ENCODE measurements around the gene SCYL1. TPM values are rescaled to one million over a fixed set of nuclear protein-coding genes. Genes with fewer than 3 reads are reported as not detected.

Gene SCYL1
- total and polyA plus RNA-seq, 4 donors = 41.8 to 87.5 (median 81.9) TPM

- peaks cover 24% of the 10 kb centered on the region for H3K27me3 ChIP-seq (ENCODE audit: control insufficient read depth, insufficient read depth, low read length)
- peaks cover 47% of the 10 kb centered on the region for H3K36me3 ChIP-seq (ENCODE audit: control insufficient read depth, insufficient read depth, low read length)
- no peak overlapping the region for H3K4me3 ChIP-seq (ENCODE audit: low read depth, low read length)
- DNase-seq (ENCODE audit: low read depth in 4 of 6, low spot score in 6 of 6) = no peak
- H3K9me3 ChIP-seq (ENCODE audit: control insufficient read depth, insufficient read depth, low read length) = no peaks in the 10 kb centered on the region
- WGBS (ENCODE audit: insufficient coverage) = 81% methylated on average over 3 of the region's 3 CpGs
- H3K4me1 ChIP-seq (ENCODE audit: control insufficient read depth, insufficient read depth, low read length) = peaks cover 45% of the 10 kb centered on the region
- H3K27ac ChIP-seq (ENCODE audit: low read depth, low read length) = no peak overlapping the region
These were observed 57.0 kb downstream of the SCYL1 start for GRCh38 chr11:65581928-65582327.

DNA sequence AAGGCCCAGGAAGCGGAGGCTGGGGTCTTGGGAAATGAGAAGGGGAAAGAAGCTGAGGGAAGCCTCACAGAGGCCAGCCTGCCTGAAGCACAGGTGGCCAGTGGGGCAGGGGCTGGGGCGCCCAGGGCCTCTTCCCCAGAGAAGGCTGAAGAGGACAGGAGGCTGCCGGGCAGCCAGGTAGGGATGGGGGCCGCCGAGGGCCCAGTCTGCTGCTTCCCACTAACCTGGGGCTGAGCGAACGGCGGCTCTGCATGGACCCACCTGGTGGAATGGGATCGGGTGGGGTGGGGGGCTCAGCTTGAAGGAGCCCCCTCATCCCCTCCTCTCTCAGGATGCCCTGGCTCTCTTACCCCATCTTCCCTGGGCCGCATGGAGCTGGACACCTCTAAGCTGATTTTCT lies 58.7 kb downstream of the SCYL1 start:
- H3K4me3 ChIP-seq (ENCODE audit: low read depth, low read length) = no peak overlapping the region
- H3K27me3 ChIP-seq (ENCODE audit: control insufficient read depth, insufficient read depth, low read length) = peaks cover 24% of the 10 kb centered on the region
- no peak for DNase-seq (ENCODE audit: low read depth in 4 of 6, low spot score in 6 of 6)
- H3K36me3 ChIP-seq (ENCODE audit: control insufficient read depth, insufficient read depth, low read length) = peaks cover 45% of the 10 kb centered on the region
- peaks cover 46% of the 10 kb centered on the region for H3K4me1 ChIP-seq (ENCODE audit: control insufficient read depth, insufficient read depth, low read length)
- no peaks in the 10 kb centered on the region for H3K9me3 ChIP-seq (ENCODE audit: control insufficient read depth, insufficient read depth, low read length)
- H3K27ac ChIP-seq (ENCODE audit: low read depth, low read length) = no peak overlapping the region
- 62% methylated on average over 3 of the region's 10 CpGs for WGBS (ENCODE audit: insufficient coverage)

DNA sequence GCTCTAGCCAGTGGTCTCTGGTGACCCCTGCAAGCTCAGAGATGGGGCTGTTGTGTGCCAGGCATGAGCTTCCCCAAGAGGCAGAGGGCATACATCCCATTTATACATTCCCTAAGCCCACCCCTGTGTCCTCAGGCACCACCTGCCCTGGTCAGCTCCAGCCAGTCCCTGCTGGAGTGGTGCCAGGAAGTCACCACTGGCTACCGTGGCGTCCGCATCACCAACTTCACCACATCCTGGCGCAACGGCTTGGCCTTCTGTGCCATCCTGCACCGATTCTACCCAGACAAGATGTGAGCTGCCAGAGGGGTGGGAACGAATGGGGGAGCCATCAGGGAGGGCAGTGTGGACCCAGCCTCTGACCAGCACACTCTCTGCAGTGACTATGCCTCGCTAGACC lies 59.2 kb downstream of the SCYL1 start:
- 72% methylated on average over 4 of the region's 8 CpGs for WGBS (ENCODE audit: insufficient coverage)
- Histone ChIP-seq H3K27me3 (ENCODE audit: control insufficient read depth, insufficient read depth, low read length) (peaks cover 24% of the 10 kb centered on the region), H3K9me3 (ENCODE audit: control insufficient read depth, insufficient read depth, low read length) (no peaks in the 10 kb centered on the region), H3K4me3 (ENCODE audit: low read depth, low read length) (no peak overlapping the region), H3K36me3 (ENCODE audit: control insufficient read depth, insufficient read depth, low read length) (peaks cover 44% of the 10 kb centered on the region), H3K4me1 (ENCODE audit: control insufficient read depth, insufficient read depth, low read length) (peaks cover 50% of the 10 kb centered on the region), H3K27ac (ENCODE audit: low read depth, low read length) (no peak overlapping the region)
- DNase-seq (ENCODE audit: low read depth in 4 of 6, low spot score in 6 of 6) = no peak

GRCh38 chr11:65584723-65585171 lies 59.9 kb downstream of the SCYL1 start:
- H3K27ac ChIP-seq (ENCODE audit: low read depth, low read length) = no peak overlapping the region
- no peak overlapping the region for H3K4me3 ChIP-seq (ENCODE audit: low read depth, low read length)
- 10% methylated on average over 46 of the region's 46 CpGs for WGBS (ENCODE audit: insufficient coverage)
- peaks cover 56% of the 10 kb centered on the region for H3K4me1 ChIP-seq (ENCODE audit: control insufficient read depth, insufficient read depth, low read length)
- DNase-seq (ENCODE audit: low read depth in 4 of 6, low spot score in 6 of 6) = peak in 2 of 6 donors; percentile 82 to 88
- H3K27me3 ChIP-seq (ENCODE audit: control insufficient read depth, insufficient read depth, low read length) = peaks cover 24% of the 10 kb centered on the region
- no peaks in the 10 kb centered on the region for H3K9me3 ChIP-seq (ENCODE audit: control insufficient read depth, insufficient read depth, low read length)
- H3K36me3 ChIP-seq (ENCODE audit: control insufficient read depth, insufficient read depth, low read length) = peaks cover 45% of the 10 kb centered on the region

- Histone ChIP-seq H3K27ac (ENCODE audit: low read depth, low read length) (no peak overlapping the region), H3K27me3 (ENCODE audit: control insufficient read depth, insufficient read depth, low read length) (peaks cover 26% of the 10 kb centered on the region), H3K9me3 (ENCODE audit: control insufficient read depth, insufficient read depth, low read length) (no peaks in the 10 kb centered on the region), H3K36me3 (ENCODE audit: control insufficient read depth, insufficient read depth, low read length) (peaks cover 43% of the 10 kb centered on the region), H3K4me1 (ENCODE audit: control insufficient read depth, insufficient read depth, low read length) (peaks cover 62% of the 10 kb centered on the region), H3K4me3 (ENCODE audit: low read depth, low read length) (no peak overlapping the region)
- 22% methylated on average over 48 of the region's 51 CpGs for WGBS (ENCODE audit: insufficient coverage)
- peak in 1 of 6 donors; percentile 25 for DNase-seq (ENCODE audit: low read depth in 4 of 6, low spot score in 6 of 6)
These were observed 60.7 kb downstream of the SCYL1 start for GRCh38 chr11:65585396-65586246.

DNA sequence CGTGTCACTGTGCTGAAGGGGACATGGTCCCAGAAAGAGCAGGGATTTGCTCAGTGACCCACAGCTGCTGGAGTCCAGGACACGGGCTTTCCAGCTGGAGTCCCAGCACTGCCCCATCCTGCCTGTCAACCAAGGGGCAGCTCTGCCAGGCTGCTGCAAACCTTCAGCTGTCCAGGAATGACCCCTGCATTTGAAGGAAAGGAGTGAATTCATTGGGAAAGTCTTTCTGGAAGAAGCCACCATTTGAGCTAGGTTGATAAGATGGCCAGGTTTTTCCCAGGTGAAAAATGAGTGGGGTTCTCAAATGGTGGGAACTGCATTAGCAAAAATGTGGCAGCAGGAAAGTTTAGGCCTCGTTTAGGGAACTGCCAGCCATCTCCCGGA lies 61.4 kb downstream of the SCYL1 start:
- no peak overlapping the region for H3K27ac ChIP-seq (ENCODE audit: low read depth, low read length)
- H3K4me3 ChIP-seq (ENCODE audit: low read depth, low read length) = no peak overlapping the region
- 84% methylated on average over 4 of the region's 4 CpGs for WGBS (ENCODE audit: insufficient coverage)
- DNase-seq (ENCODE audit: low read depth in 4 of 6, low spot score in 6 of 6) = no peak
- H3K27me3 ChIP-seq (ENCODE audit: control insufficient read depth, insufficient read depth, low read length) = peaks cover 26% of the 10 kb centered on the region
- no peaks in the 10 kb centered on the region for H3K9me3 ChIP-seq (ENCODE audit: control insufficient read depth, insufficient read depth, low read length)
- H3K36me3 ChIP-seq (ENCODE audit: control insufficient read depth, insufficient read depth, low read length) = peaks cover 37% of the 10 kb centered on the region
- peaks cover 62% of the 10 kb centered on the region for H3K4me1 ChIP-seq (ENCODE audit: control insufficient read depth, insufficient read depth, low read length)

GRCh38 chr11:65586676-65587075 lies 61.8 kb downstream of the SCYL1 start:
- no peaks in the 10 kb centered on the region for H3K9me3 ChIP-seq (ENCODE audit: control insufficient read depth, insufficient read depth, low read length)
- DNase-seq (ENCODE audit: low read depth in 4 of 6, low spot score in 6 of 6) = no peak
- H3K4me3 ChIP-seq (ENCODE audit: low read depth, low read length) = no peak overlapping the region
- 73% methylated on average over 1 of the region's 2 CpGs for WGBS (ENCODE audit: insufficient coverage)
- peaks cover 63% of the 10 kb centered on the region for H3K4me1 ChIP-seq (ENCODE audit: control insufficient read depth, insufficient read depth, low read length)
- peaks cover 35% of the 10 kb centered on the region for H3K36me3 ChIP-seq (ENCODE audit: control insufficient read depth, insufficient read depth, low read length)
- H3K27me3 ChIP-seq (ENCODE audit: control insufficient read depth, insufficient read depth, low read length) = peaks cover 26% of the 10 kb centered on the region
- no peak overlapping the region for H3K27ac ChIP-seq (ENCODE audit: low read depth, low read length)

Small RNAs within 50 kb of the gene (small RNA-seq; reads per million reads assigned to genes)
- gene AP001362.1 (ENCODE audit: low replicate concordance) (not detected), gene RF01684 (ENCODE audit: low replicate concordance) (not detected)

Other genes with a start within 250 kb of the SCYL1 start
- 1 to 10 TPM; 5.7 to 8.5 TPM for gene CDC42EP2, start 210.2 kb upstream of the SCYL1 start, total RNA-seq
- 1 to 10 TPM; 5.7 to 10.0 TPM for gene CDC42EP2, start 210.2 kb upstream of the SCYL1 start, polyA plus RNA-seq (ENCODE audit: insufficient read length in 2 of 2)
- gene DPF2, start 191.2 kb upstream of the SCYL1 start, total RNA-seq = 10 to 100 TPM; 28.0 to 52.7 TPM
- gene DPF2, start 191.2 kb upstream of the SCYL1 start, polyA plus RNA-seq (ENCODE audit: insufficient read length in 2 of 2) = 10 to 100 TPM; 72.8 to 84.0 TPM
- 1 to 10 TPM; 1.4 TPM for gene TIGD3, start 170.3 kb upstream of the SCYL1 start, total RNA-seq
- gene TIGD3, start 170.3 kb upstream of the SCYL1 start, polyA plus RNA-seq (ENCODE audit: insufficient read length in 2 of 2) = 1 to 10 TPM; 3.4 to 3.7 TPM
- 1 to 10 TPM; 2.3 to 3.1 TPM for gene SLC25A45, start 142.4 kb upstream of the SCYL1 start, total RNA-seq
- gene SLC25A45, start 142.4 kb upstream of the SCYL1 start, polyA plus RNA-seq (ENCODE audit: insufficient read length in 2 of 2) = 1 to 10 TPM; 1.8 to 3.7 TPM
- gene FRMD8, start 138.4 kb upstream of the SCYL1 start, total RNA-seq = 10 to 100 TPM; 16.7 to 18.7 TPM
- gene FRMD8, start 138.4 kb upstream of the SCYL1 start, polyA plus RNA-seq (ENCODE audit: insufficient read length in 2 of 2) = 10 to 100 TPM; 16.3 to 19.3 TPM
- gene NEAT1, start 102.3 kb upstream of the SCYL1 start, total RNA-seq = 10 to 100 TPM; 27.4 to 63.7 TPM
- gene NEAT1, start 102.3 kb upstream of the SCYL1 start, polyA plus RNA-seq (ENCODE audit: insufficient read length in 2 of 2) = 10 to 100 TPM; 63.6 to 73.6 TPM
- over 10,000 TPM in 1 of 2 donors, 1,000 to 10,000 TPM in 1; 7,855 to 14,973 TPM for gene MALAT1, start 26.0 kb upstream of the SCYL1 start, total RNA-seq
- 100 to 1,000 TPM; 557 to 615 TPM for gene MALAT1, start 26.0 kb upstream of the SCYL1 start, polyA plus RNA-seq (ENCODE audit: insufficient read length in 2 of 2)
- gene LTBP3, start 33.3 kb downstream of the SCYL1 start, total RNA-seq = 10 to 100 TPM; 47.5 to 68.7 TPM
- 100 to 1,000 TPM; 158 to 198 TPM for gene LTBP3, start 33.3 kb downstream of the SCYL1 start, polyA plus RNA-seq (ENCODE audit: insufficient read length in 2 of 2)
- 10 to 100 TPM; 14.7 to 25.6 TPM for gene ZNRD2, start 45.4 kb downstream of the SCYL1 start, total RNA-seq
- gene ZNRD2, start 45.4 kb downstream of the SCYL1 start, polyA plus RNA-seq (ENCODE audit: insufficient read length in 2 of 2) = 10 to 100 TPM; 82.5 to 87.2 TPM
- 10 to 100 TPM in 1 of 2 donors, 1 to 10 TPM in 1; 7.0 to 49.2 TPM for gene FAM89B, start 47.5 kb downstream of the SCYL1 start, total RNA-seq
- gene FAM89B, start 47.5 kb downstream of the SCYL1 start, polyA plus RNA-seq (ENCODE audit: insufficient read length in 2 of 2) = 10 to 100 TPM; 48.6 to 49.0 TPM
- gene EHBP1L1, start 51.0 kb downstream of the SCYL1 start, total RNA-seq = 10 to 100 TPM; 13.9 to 24.0 TPM
- gene EHBP1L1, start 51.0 kb downstream of the SCYL1 start, polyA plus RNA-seq (ENCODE audit: insufficient read length in 2 of 2) = 10 to 100 TPM; 20.3 to 30.1 TPM
- gene KCNK7, start 70.7 kb downstream of the SCYL1 start, total RNA-seq = under 1 TPM; 0.20 to 0.44 TPM
- under 1 TPM; 0.77 to 0.90 TPM for gene KCNK7, start 70.7 kb downstream of the SCYL1 start, polyA plus RNA-seq (ENCODE audit: insufficient read length in 2 of 2)
- 10 to 100 TPM; 16.8 to 28.9 TPM for gene MAP3K11, start 89.1 kb downstream of the SCYL1 start, total RNA-seq
- gene MAP3K11, start 89.1 kb downstream of the SCYL1 start, polyA plus RNA-seq (ENCODE audit: insufficient read length in 2 of 2) = 10 to 100 TPM; 31.2 to 38.1 TPM
- 10 to 100 TPM; 10.4 to 15.3 TPM for gene PCNX3, start 90.7 kb downstream of the SCYL1 start, total RNA-seq
- 10 to 100 TPM; 35.7 to 41.6 TPM for gene PCNX3, start 90.7 kb downstream of the SCYL1 start, polyA plus RNA-seq (ENCODE audit: insufficient read length in 2 of 2)
- gene SIPA1, start 113.0 kb downstream of the SCYL1 start, total RNA-seq = 10 to 100 TPM; 10.6 to 34.2 TPM
- 10 to 100 TPM; 35.4 to 43.6 TPM for gene SIPA1, start 113.0 kb downstream of the SCYL1 start, polyA plus RNA-seq (ENCODE audit: insufficient read length in 2 of 2)
- 10 to 100 TPM; 14.5 to 29.4 TPM for gene RELA, start 137.8 kb downstream of the SCYL1 start, total RNA-seq
- gene RELA, start 137.8 kb downstream of the SCYL1 start, polyA plus RNA-seq (ENCODE audit: insufficient read length in 2 of 2) = 10 to 100 TPM; 53.9 to 57.7 TPM
- 10 to 100 TPM; 41.5 to 74.5 TPM for gene KAT5, start 187.2 kb downstream of the SCYL1 start, total RNA-seq
- gene KAT5, start 187.2 kb downstream of the SCYL1 start, polyA plus RNA-seq (ENCODE audit: insufficient read length in 2 of 2) = 10 to 100 TPM; 80.3 to 81.2 TPM
- 10 to 100 TPM; 11.8 to 52.6 TPM for gene RNASEH2C, start 195.7 kb downstream of the SCYL1 start, total RNA-seq
- 10 to 100 TPM; 48.0 to 56.5 TPM for gene RNASEH2C, start 195.7 kb downstream of the SCYL1 start, polyA plus RNA-seq (ENCODE audit: insufficient read length in 2 of 2)

All from spinal cord (tissue), 10 donors.